Measurements from ENCODE around the gene NPC1. TPM values are rescaled to one million over a fixed set of nuclear protein-coding genes. Genes with fewer than 3 reads are reported as not detected.
"Not testable (repeated sequence)": the region's sequence is repeated elsewhere in the genome, so short reads cannot be mapped to it uniquely, and the experiment has no call there.

NPC1 gene
- total RNA-seq, 1 donor from 2014 or later: 30.2 TPM

DNA sequence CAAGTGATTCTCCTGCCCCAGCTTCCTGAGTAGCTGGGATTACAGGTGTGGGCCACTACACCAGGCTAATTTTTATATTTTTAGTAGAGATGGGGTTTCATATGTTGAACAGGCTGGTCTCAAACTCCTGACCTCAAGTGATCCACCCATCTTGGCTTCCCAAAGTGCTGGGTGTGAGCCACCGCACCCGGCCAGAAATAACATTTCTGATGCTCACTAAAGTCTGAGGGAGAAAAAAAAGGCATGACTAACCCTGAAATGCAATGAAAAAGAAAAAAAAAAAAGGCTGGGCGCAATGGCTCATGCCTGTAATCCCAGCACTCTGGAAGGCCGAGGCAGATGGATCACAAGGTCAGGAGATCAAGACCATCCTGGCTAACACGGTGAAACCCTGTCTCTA, 96.7 kb downstream of the NPC1 start:
- not testable (repeated sequence) for DNase-seq (ENCODE audit: low read depth in 2 of 2)

- DNase-seq (ENCODE audit: low read depth in 2 of 2): peak; percentile 33 to 63
These were observed 98.4 kb downstream of the NPC1 start for GRCh38 chr18:23487738-23488570.

- no peak for DNase-seq (ENCODE audit: low read depth in 2 of 2)
These were observed 100.9 kb downstream of the NPC1 start for GRCh38 chr18:23485386-23485785.

DNA sequence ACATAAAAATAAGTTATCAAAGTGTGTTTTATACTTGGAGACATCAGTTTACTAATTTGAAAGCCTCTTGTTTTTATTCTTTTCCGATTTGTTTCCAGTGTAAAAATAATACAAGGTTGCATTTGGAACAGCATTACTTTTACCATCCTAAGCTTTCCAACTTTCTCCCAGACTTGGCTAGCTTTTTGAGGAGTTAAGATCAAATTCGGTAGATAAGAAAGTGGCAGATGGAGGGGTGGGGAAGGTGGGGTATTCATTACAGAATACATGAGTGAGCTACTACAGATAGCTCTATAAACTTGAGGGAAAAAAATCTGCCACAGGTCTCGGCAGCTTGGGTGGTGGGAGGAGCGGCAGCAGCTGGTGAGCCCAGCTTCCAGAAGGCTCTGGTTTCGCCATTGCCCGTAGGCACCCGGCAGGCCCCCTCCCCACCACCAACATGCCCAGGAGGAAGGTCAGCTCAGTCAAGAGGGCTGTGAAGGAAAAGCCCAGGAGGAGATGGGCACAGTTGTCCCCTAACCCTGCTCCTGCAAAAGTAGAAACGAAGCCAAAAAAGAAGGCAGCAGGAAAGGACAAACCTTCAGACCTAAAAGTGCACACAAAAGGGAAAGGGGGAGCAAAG, 101.6 kb downstream of the NPC1 start:
- DNase-seq (ENCODE audit: low read depth in 2 of 2): no peak

Other genes starting within 250 kb of the NPC1 start
- gene RIOK3, start 133.2 kb downstream of the NPC1 start, total RNA-seq: 47.3 and 57.7 TPM in 2 replicates
- gene RMC1, start 83.0 kb downstream of the NPC1 start, total RNA-seq: 17.9 and 31.5 TPM in 2 replicates
- 0.65 and 0.79 TPM in 2 replicates for gene ANKRD29, start 76.4 kb upstream of the NPC1 start, total RNA-seq
- gene LAMA3, start 102.9 kb upstream of the NPC1 start, total RNA-seq: 2.4 and 2.8 TPM in 2 replicates

Measured in lung microvascular endothelial cell (primary cell).